Fibroblast of skin of right biceps (primary cell): ENCODE data around the gene STXBP5.
"Not testable (repeated sequence)": the region's sequence is repeated elsewhere in the genome, so short reads cannot be mapped to it uniquely, and the experiment has no call there.

ENCODE experiments used
- DNase-seq: peaks from one replicate; pipeline ENCODE4 v3.0.0-alpha.2; 2013

STXBP5 gene

DNA sequence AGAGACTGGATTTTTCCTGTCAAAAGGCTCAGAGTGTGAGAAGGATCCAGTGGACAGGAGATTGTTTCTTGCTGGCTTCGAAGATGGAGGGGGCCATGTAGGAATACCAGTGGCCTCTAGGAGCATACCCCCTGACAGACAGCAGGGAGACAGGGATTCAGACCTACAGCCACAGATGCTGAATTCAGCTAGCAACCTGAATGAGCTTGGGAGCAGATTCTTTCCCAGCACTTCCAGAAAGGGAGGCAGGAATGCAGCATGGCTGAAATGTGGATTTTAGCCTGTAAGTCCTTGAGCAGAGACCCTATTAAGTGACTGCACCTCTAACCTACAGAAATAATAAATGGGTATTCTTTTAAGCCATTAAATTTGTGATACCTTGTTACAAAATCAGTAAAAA, 44.6 kb downstream of the STXBP5 start:
- DNase-seq, result no peak

- no peak for DNase-seq
These were observed 46.9 kb downstream of the STXBP5 start for GRCh38 chr6:147251072-147251471.

DNA sequence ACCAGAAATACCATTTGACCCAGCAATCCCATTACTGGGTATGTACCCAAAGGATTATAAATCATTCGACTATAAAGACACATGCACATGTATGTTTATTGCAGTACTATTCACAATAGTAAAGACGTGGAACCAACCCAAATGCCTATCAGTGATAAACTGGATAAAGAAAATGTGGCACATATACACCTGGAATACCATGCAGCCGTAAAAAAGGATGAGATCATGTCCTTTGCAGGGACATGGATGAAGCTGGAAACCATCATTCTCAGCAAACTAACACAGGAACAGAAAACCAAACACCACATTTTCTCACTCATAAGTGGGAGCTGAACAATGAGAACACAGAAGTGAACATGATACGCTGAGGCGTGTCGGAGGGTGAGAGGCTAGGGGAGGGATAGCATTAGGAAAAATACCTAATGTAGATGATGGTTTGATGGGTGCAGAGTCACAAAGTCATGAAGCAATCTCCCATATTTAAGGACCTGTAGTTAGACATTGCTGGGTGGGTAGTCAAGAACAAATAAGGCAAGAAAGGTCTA, 50.8 kb downstream of the STXBP5 start:
- not testable (repeated sequence) for DNase-seq

- DNase-seq, result no peak
These were observed 51.9 kb downstream of the STXBP5 start for GRCh38 chr6:147255948-147256674.

- DNase-seq, result no peak
These were observed 53.5 kb downstream of the STXBP5 start for GRCh38 chr6:147257760-147258159.

DNA sequence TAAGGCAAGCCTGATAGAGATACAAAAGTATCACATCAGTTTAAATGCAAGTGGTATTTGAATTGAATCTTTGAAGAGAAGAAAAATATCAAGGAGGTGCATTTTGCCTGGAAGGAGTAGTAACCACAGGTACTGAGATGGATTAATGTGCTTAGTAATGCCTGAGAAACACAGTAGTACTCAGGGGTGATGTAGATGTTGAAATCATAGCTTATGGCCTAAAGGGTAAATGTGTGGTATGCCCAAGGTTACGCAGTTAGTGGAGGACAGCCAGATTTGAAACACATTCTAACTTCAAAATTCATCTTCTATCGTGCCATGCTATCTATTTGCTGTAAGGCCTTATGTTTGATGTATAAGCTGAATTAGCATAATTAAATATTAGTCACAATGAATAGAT, 55.9 kb downstream of the STXBP5 start:
- DNase-seq, result no peak

DNA sequence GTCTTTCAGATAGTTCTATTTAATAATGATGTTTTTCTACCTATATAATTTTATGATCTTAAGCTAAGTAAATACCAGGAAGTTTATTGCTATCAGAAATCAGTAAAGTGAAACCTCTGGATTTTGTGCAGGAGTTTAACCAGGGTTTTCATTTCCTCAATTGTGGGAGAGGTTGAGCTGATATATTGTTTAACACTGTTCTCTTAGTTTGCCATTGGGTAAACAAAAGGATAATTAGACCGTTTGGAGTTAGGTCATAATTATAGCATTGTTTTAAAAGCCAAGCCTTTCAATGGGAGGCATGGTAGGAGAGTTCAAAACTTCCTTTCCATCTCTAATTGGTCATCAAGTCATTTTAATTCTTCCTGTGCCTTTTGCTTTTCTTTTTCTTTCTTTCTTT, 58.7 kb downstream of the STXBP5 start:
- DNase-seq, result no peak

- DNase-seq, result no peak
These were observed 62.6 kb downstream of the STXBP5 start for GRCh38 chr6:147266821-147267220.

DNA sequence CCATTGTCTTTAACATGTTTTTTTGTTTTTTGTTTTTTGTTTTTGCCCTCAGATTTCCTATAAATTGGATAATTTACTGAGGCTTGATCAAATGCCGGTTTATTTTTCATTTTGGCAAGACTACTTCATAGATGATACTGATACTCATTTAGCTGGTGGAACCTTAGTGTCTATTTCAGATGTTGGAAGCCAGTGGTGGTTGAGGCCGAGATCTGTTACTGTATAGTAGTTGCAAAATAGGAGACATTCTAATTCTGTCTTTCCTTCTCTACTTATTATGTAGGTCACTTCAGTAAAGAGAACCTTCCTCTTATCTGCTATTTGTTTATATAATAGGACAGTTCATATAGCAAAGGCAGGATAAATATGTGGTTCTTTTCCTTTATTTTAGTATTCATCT, 63.4 kb downstream of the STXBP5 start:
- DNase-seq, result no peak

DNA sequence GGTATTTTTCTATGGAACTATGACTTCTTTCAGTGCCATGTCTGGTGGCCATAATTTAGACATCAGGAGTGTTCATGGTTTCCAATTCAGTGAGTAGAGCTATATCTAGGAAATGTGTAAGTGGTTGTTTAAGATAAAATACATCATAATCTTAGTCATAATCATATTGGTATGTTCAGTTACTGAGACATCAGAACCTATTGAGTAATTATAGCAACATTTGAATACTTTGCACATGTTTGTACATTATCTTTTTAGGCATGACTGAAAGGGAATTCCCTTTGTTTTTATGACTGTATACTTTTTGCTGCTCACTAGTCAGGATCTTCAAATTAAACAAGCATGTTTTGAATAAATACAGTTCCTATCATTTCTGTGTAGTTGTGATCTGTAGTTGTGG, 64.0 kb downstream of the STXBP5 start:
- peak; percentile 41 for DNase-seq

- DNase-seq, result no peak
These were observed 69.8 kb downstream of the STXBP5 start for GRCh38 chr6:147274012-147274411.

- DNase-seq, result no peak
These were observed 70.6 kb downstream of the STXBP5 start for GRCh38 chr6:147274776-147275175.

DNA sequence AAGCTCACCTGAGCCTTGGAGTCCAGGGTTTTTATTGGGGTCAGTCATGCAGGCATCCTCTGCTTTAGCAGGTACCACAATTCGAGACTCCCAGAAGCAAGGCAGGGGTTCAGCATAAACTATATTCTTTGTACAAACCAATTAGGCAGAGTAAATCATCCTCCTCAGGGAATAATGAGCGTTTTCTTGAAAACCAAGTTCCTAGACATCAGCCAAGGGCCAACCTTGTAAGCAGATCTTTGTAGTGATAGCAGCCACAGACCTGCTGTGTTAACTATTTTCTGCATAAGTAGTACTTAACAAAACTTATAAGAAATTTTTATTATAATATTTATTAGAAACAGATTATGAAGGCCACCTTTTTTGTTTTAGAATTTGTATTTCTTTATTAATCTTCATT, 74.7 kb downstream of the STXBP5 start:
- no peak for DNase-seq

GRCh38 chr6:147279427-147279826, 75.2 kb downstream of the STXBP5 start:
- DNase-seq, result peak; percentile 47

GRCh38 chr6:147281895-147282565, 77.8 kb downstream of the STXBP5 start:
- DNase-seq, result no peak

DNA sequence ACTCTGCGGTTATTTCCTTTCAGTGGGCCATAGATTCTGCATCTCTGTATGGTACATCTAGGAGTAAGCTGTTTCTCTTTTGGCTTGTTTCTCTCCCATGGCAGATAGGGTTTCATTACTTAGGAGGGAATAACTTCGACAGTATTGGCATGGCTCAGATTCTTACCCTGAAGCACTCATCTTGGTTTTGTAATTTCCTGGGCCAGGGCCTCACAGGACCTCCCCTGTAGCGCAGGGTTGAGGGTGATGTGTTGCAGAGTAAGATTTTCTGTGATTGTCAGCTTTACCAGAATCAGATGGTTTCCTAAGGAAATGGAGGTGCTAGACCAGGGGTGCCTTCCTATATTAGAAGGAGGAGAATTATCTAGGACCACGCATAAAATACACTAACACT, 78.3 kb downstream of the STXBP5 start:
- no peak for DNase-seq

DNA sequence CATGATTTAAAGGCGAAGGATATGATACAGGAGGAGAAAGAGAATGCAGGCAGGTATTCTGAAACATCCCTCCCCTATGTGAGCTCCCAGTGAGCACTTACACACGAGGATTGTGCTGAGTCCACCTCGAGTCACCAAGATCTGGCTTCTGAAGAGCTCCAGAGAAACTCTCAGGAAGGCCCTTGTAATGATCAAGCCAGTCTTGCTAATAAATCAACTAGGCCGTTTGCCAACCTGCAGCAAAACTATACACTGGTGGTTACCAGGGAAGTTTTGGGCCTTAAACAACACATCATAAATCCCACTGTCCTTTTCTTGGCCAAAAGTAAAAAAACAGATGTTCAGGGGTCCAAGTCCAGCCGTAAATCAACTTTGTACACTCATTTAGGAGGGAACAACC, 79.2 kb downstream of the STXBP5 start:
- peak; percentile 37 for DNase-seq

- DNase-seq, result peak; percentile 39
These were observed 81.1 kb downstream of the STXBP5 start for GRCh38 chr6:147285087-147285855.

GRCh38 chr6:147287869-147288271, 83.7 kb downstream of the STXBP5 start:
- peak; percentile 51 for DNase-seq

DNA sequence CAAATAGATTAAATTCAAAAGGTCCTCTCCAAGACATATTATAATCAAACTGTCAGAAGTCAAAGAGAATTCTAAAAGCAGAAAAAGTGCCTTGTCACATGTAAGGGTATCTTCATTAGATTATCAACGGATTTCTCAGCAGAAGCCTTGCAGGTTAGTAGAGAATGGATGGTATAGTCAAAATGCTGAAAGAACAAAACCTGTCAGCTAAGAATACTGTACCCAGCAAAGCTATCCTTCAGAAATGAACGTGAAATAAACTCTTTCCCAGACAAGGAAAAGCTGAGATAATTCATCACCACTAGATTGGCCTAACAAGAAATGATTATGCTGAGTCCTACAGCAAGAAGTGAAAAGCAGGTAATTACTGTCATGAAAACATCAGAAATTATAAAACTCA, 92.9 kb downstream of the STXBP5 start:
- no peak for DNase-seq

GRCh38 chr6:147297663-147298316, 93.6 kb downstream of the STXBP5 start:
- no peak for DNase-seq

DNA sequence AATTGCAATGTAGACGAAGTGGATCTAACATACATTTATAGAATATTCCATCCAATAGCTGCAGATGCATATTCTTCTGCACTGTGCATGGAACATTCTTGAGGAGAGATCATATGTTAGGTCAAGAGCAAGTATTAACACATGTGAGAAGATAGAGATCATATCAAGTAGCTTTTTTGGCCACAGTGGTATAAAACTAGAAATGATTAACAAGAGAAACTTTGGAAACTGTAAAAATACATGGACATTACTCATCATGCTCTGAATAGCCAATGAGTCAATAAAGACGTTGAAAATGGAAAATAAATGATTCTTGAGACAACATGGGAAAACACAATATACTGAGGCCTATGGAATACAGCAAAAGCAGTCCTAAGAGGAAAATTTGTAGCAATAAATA, 94.2 kb downstream of the STXBP5 start:
- no peak for DNase-seq

DNA sequence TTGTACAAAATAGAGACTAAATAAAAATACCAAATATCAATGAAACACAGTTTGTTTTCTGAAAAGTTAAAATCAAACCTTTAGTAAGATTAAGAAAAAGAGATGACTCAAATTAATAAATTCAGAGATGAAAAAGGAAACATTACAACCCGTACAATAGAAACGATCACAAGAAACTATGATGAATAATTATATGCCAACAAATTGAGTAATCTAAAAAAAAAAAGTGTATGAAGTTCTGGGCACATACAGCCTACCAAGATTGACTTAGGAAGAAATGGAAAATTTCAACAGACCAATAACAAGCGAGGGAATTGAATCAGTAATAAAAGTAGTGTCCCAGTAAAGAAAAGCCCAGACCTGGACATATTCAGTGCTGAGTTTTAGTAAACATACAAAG, 94.8 kb downstream of the STXBP5 start:
- DNase-seq, result no peak
